ENCODE measurements around the gene DAGLA.

DAGLA gene

DNA sequence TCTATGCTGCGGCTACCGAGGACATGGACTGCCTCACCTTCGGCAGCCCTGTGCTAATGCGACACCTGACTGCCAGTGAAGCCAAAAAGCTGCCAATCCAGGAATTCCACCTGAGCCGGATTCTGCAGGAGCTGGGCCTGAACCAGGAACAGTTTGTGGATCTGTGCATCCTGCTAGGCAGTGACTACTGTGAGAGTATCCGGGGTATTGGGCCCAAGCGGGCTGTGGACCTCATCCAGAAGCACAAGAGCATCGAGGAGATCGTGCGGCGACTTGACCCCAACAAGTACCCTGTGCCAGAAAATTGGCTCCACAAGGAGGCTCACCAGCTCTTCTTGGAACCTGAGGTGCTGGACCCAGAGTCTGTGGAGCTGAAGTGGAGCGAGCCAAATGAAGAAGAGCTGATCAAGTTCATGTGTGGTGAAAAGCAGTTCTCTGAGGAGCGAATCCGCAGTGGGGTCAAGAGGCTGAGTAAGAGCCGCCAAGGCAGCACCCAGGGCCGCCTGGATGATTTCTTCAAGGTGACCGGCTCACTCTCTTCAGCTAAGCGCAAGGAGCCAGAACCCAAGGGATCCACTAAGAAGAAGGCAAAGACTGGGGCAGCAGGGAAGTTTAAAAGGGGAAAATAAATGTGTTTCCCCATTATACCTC is 115.8 kb downstream of the DAGLA start:
- no peak overlapping the region for H2BK5ac ChIP-seq (ENCODE audit: low read depth, low read length, poor library complexity)
- WGBS (ENCODE audit: extremely low coverage, insufficient coverage, insufficient read length) = no CpG with 5 or more reads among the region's 18 CpGs
- H3K18ac ChIP-seq (ENCODE audit: low read length) = no peak overlapping the region
- no peak overlapping the region for H2AFZ ChIP-seq (ENCODE audit: insufficient read depth, low read length, poor library complexity)
- peaks cover 15% of the 10 kb centered on the region for H3K79me1 ChIP-seq (ENCODE audit: low read length)
- H2BK120ac ChIP-seq (ENCODE audit: insufficient read depth, low read length, poor library complexity) = no peak overlapping the region
- peaks cover 14 to 25% of the 10 kb centered on the region in 2 experiments for H3K36me3 ChIP-seq (ENCODE audit: control insufficient read depth in 1 of 2, insufficient read depth in 2 of 2, low read length in 2 of 2)
- no peaks in the 10 kb centered on the region for H3K9me3 ChIP-seq (ENCODE audit: insufficient read depth, low read depth, low read length)
- no peak overlapping the region for H4K8ac ChIP-seq (ENCODE audit: low read depth, low read length)
- peaks cover 3 to 5% of the 10 kb centered on the region in 2 experiments for H3K4me1 ChIP-seq (ENCODE audit: control insufficient read depth in 1 of 2, insufficient read depth in 2 of 2, low read length in 2 of 2)
- H3K4me2 ChIP-seq (ENCODE audit: low read length) = no peak overlapping the region
- no peak overlapping the region for H3K9ac ChIP-seq (ENCODE audit: low read length)
- H4K91ac ChIP-seq (ENCODE audit: low read depth, low read length) = no peak overlapping the region
- H3K27ac ChIP-seq (ENCODE audit: low read depth, low read length) = no peak overlapping the region
- H3K79me2 ChIP-seq (ENCODE audit: control insufficient read depth, insufficient read depth, low read length, poor library complexity) = peaks cover 20% of the 10 kb centered on the region
- no peaks in the 10 kb centered on the region for H3K27me3 ChIP-seq (ENCODE audit: insufficient read depth, low read length)
- H3K4ac ChIP-seq (ENCODE audit: low read depth, low read length) = peak overlapping the region; percentile 53
- H3K14ac ChIP-seq (ENCODE audit: low read length) = no peak overlapping the region
- H3K23ac ChIP-seq (ENCODE audit: low read length) = no peak overlapping the region
- DNase-seq = no peak
- H2BK12ac ChIP-seq (ENCODE audit: low read length) = no peak overlapping the region
- H3K4me3 ChIP-seq (ENCODE audit: low read depth, low read length) = no peak overlapping the region
- no peak overlapping the region for H2AK5ac ChIP-seq (ENCODE audit: low read length)
- H4K12ac ChIP-seq (ENCODE audit: low read depth, low read length) = no peak overlapping the region

Measured in trophoblast cell (in vitro differentiated cells and primary cell).